ENCODE results near the gene CENPX.

The CENPX gene

GRCh38 chr17:82018152-82018988 is 4.3 kb downstream of the CENPX start:
- no peak overlapping the region for H3K4me3 ChIP-seq (ENCODE audit: low read length)
- no peak for DNase-seq (ENCODE audit: low read depth)
- no peak overlapping the region for H3K9ac ChIP-seq (ENCODE audit: low read length)
- H3K4me1 ChIP-seq (ENCODE audit: control insufficient read depth, insufficient read depth, low read length), result peaks cover 11% of the 10 kb centered on the region
- H3K9me3 ChIP-seq (ENCODE audit: control insufficient read depth, low read length), result no peaks in the 10 kb centered on the region
- H3K36me3 ChIP-seq (ENCODE audit: control insufficient read depth, insufficient read depth, low read length, severe bottlenecking), result no peaks in the 10 kb centered on the region
- H3K27me3 ChIP-seq (replicated peaks; ENCODE audit: control insufficient read depth, insufficient read depth, low read length), result no peaks in the 10 kb centered on the region

- peaks cover 11% of the 10 kb centered on the region for H3K4me1 ChIP-seq (ENCODE audit: control insufficient read depth, insufficient read depth, low read length)
- DNase-seq (ENCODE audit: low read depth), result no peak
These were observed 5.0 kb downstream of the CENPX start for GRCh38 chr17:82017612-82018151.

GRCh38 chr17:82016875-82017459 is 5.7 kb downstream of the CENPX start:
- Histone ChIP-seq H3K4me3 (ENCODE audit: low read length) (no peak overlapping the region), H3K4me1 (ENCODE audit: control insufficient read depth, insufficient read depth, low read length) (peaks cover 8% of the 10 kb centered on the region), H3K9me3 (ENCODE audit: control insufficient read depth, low read length) (no peaks in the 10 kb centered on the region), H3K9ac (ENCODE audit: low read length) (no peak overlapping the region), H3K36me3 (ENCODE audit: control insufficient read depth, insufficient read depth, low read length, severe bottlenecking) (no peaks in the 10 kb centered on the region), H3K27me3 (replicated peaks; ENCODE audit: control insufficient read depth, insufficient read depth, low read length) (no peaks in the 10 kb centered on the region)
- no peak for DNase-seq (ENCODE audit: low read depth)

More at GRCh38 chr17:82017612-82018151, 5.0 kb downstream of the CENPX start:
- H3K4me3 ChIP-seq (ENCODE audit: low read length), result no peak overlapping the region
- H3K9ac ChIP-seq (ENCODE audit: low read length), result no peak overlapping the region
- no peaks in the 10 kb centered on the region for H3K9me3 ChIP-seq (ENCODE audit: control insufficient read depth, low read length)
- no peaks in the 10 kb centered on the region for H3K27me3 ChIP-seq (replicated peaks; ENCODE audit: control insufficient read depth, insufficient read depth, low read length)
- no peaks in the 10 kb centered on the region for H3K36me3 ChIP-seq (ENCODE audit: control insufficient read depth, insufficient read depth, low read length, severe bottlenecking)

GRCh38 chr17:82016061-82016874 is 6.4 kb downstream of the CENPX start:
- no peak for DNase-seq (ENCODE audit: low read depth)
- Histone ChIP-seq H3K4me1 (ENCODE audit: control insufficient read depth, insufficient read depth, low read length) (peaks cover under 1% of the 10 kb centered on the region), H3K9me3 (ENCODE audit: control insufficient read depth, low read length) (no peaks in the 10 kb centered on the region), H3K9ac (ENCODE audit: low read length) (no peak overlapping the region), H3K36me3 (ENCODE audit: control insufficient read depth, insufficient read depth, low read length, severe bottlenecking) (peaks cover 4% of the 10 kb centered on the region), H3K4me3 (ENCODE audit: low read length) (no peak overlapping the region), H3K27me3 (replicated peaks; ENCODE audit: control insufficient read depth, insufficient read depth, low read length) (no peaks in the 10 kb centered on the region)

- no peaks in the 10 kb centered on the region for H3K4me1 ChIP-seq (ENCODE audit: control insufficient read depth, insufficient read depth, low read length)
- DNase-seq (ENCODE audit: low read depth), result no peak
- no peak overlapping the region for H3K4me3 ChIP-seq (ENCODE audit: low read length)
- no peak overlapping the region for H3K9ac ChIP-seq (ENCODE audit: low read length)
- H3K36me3 ChIP-seq (ENCODE audit: control insufficient read depth, insufficient read depth, low read length, severe bottlenecking), result peaks cover 4% of the 10 kb centered on the region
- H3K9me3 ChIP-seq (ENCODE audit: control insufficient read depth, low read length), result no peaks in the 10 kb centered on the region
- no peaks in the 10 kb centered on the region for H3K27me3 ChIP-seq (replicated peaks; ENCODE audit: control insufficient read depth, insufficient read depth, low read length)
These were observed 7.2 kb downstream of the CENPX start for GRCh38 chr17:82015311-82015971.

- Histone ChIP-seq H3K4me1 (ENCODE audit: control insufficient read depth, insufficient read depth, low read length) (no peaks in the 10 kb centered on the region), H3K4me3 (ENCODE audit: low read length) (no peak overlapping the region), H3K9ac (ENCODE audit: low read length) (no peak overlapping the region), H3K9me3 (ENCODE audit: control insufficient read depth, low read length) (no peaks in the 10 kb centered on the region), H3K36me3 (ENCODE audit: control insufficient read depth, insufficient read depth, low read length, severe bottlenecking) (peaks cover 4% of the 10 kb centered on the region), H3K27me3 (replicated peaks; ENCODE audit: control insufficient read depth, insufficient read depth, low read length) (no peaks in the 10 kb centered on the region)
- DNase-seq (ENCODE audit: low read depth), result no peak
These were observed 7.7 kb downstream of the CENPX start for GRCh38 chr17:82014971-82015310.

GRCh38 chr17:82014432-82014831 is 8.2 kb downstream of the CENPX start:
- peaks cover 4% of the 10 kb centered on the region for H3K36me3 ChIP-seq (ENCODE audit: control insufficient read depth, insufficient read depth, low read length, severe bottlenecking)
- DNase-seq (ENCODE audit: low read depth), result no peak
- H3K4me3 ChIP-seq (ENCODE audit: low read length), result no peak overlapping the region
- H3K9ac ChIP-seq (ENCODE audit: low read length), result no peak overlapping the region
- H3K9me3 ChIP-seq (ENCODE audit: control insufficient read depth, low read length), result no peaks in the 10 kb centered on the region
- no peaks in the 10 kb centered on the region for H3K27me3 ChIP-seq (replicated peaks; ENCODE audit: control insufficient read depth, insufficient read depth, low read length)
- no peaks in the 10 kb centered on the region for H3K4me1 ChIP-seq (ENCODE audit: control insufficient read depth, insufficient read depth, low read length)

- no peak overlapping the region for H3K9ac ChIP-seq (ENCODE audit: low read length)
- H3K4me1 ChIP-seq (ENCODE audit: control insufficient read depth, insufficient read depth, low read length), result no peaks in the 10 kb centered on the region
- DNase-seq (ENCODE audit: low read depth), result no peak
- H3K9me3 ChIP-seq (ENCODE audit: control insufficient read depth, low read length), result no peaks in the 10 kb centered on the region
- no peaks in the 10 kb centered on the region for H3K27me3 ChIP-seq (replicated peaks; ENCODE audit: control insufficient read depth, insufficient read depth, low read length)
- H3K36me3 ChIP-seq (ENCODE audit: control insufficient read depth, insufficient read depth, low read length, severe bottlenecking), result peaks cover 4% of the 10 kb centered on the region
- H3K4me3 ChIP-seq (ENCODE audit: low read length), result no peak overlapping the region
These were observed 8.8 kb downstream of the CENPX start for GRCh38 chr17:82013772-82014321.

GRCh38 chr17:82013341-82013740 is 9.3 kb downstream of the CENPX start:
- H3K4me1 ChIP-seq (ENCODE audit: control insufficient read depth, insufficient read depth, low read length), result no peaks in the 10 kb centered on the region
- no peak overlapping the region for H3K4me3 ChIP-seq (ENCODE audit: low read length)
- H3K9me3 ChIP-seq (ENCODE audit: control insufficient read depth, low read length), result no peaks in the 10 kb centered on the region
- H3K27me3 ChIP-seq (replicated peaks; ENCODE audit: control insufficient read depth, insufficient read depth, low read length), result no peaks in the 10 kb centered on the region
- no peak overlapping the region for H3K9ac ChIP-seq (ENCODE audit: low read length)
- peaks cover 4% of the 10 kb centered on the region for H3K36me3 ChIP-seq (ENCODE audit: control insufficient read depth, insufficient read depth, low read length, severe bottlenecking)
- DNase-seq (ENCODE audit: low read depth), result no peak

GRCh38 chr17:82012640-82013295 is 9.9 kb downstream of the CENPX start:
- DNase-seq (ENCODE audit: low read depth), result no peak
- Histone ChIP-seq H3K9ac (ENCODE audit: low read length) (no peak overlapping the region), H3K9me3 (ENCODE audit: control insufficient read depth, low read length) (no peaks in the 10 kb centered on the region), H3K36me3 (ENCODE audit: control insufficient read depth, insufficient read depth, low read length, severe bottlenecking) (peaks cover 4% of the 10 kb centered on the region), H3K27me3 (replicated peaks; ENCODE audit: control insufficient read depth, insufficient read depth, low read length) (no peaks in the 10 kb centered on the region), H3K4me1 (ENCODE audit: control insufficient read depth, insufficient read depth, low read length) (no peaks in the 10 kb centered on the region), H3K4me3 (ENCODE audit: low read length) (no peak overlapping the region)

All from adipocyte (in vitro differentiated cells).